Thymus (tissue), 11 donors: Measurements from ENCODE around the gene RAB28. TPM values are rescaled to one million over a fixed set of nuclear protein-coding genes. Genes with fewer than 3 reads are reported as not detected.

Experiments used
- DNase-seq, 9 donors: peaks; one replicate each; pipeline ENCODE4 v3.0.0-alpha.2; 2013; ENCODE audit warnings: low spot score in 9 of 9, low read depth in 6 of 9, missing footprints in 1 of 9
- H3K27ac ChIP-seq, 2 donors: one replicate each; pipeline ENCODE4 v1.5.1; 2013; ENCODE audit warnings: control low read depth in 1 of 2, low read depth in 1 of 2, low read length in 1 of 2, mild to moderate bottlenecking in 1 of 2, moderate library complexity in 1 of 2
- H3K27me3 ChIP-seq, 2 donors: one replicate each; pipeline ENCODE4 v1.5.1; 2013; ENCODE audit warnings: low read length in 1 of 2; ENCODE audit not compliant: control insufficient read depth in 2 of 2, insufficient read depth in 1 of 2
- H3K36me3 ChIP-seq, 2 donors: one replicate each; pipeline ENCODE4 v1.5.1; 2013; ENCODE audit warnings: low read length in 1 of 2, mild to moderate bottlenecking in 1 of 2, moderate library complexity in 1 of 2; ENCODE audit not compliant: control insufficient read depth in 2 of 2, insufficient read depth in 2 of 2
- H3K4me1 ChIP-seq, 2 donors: one replicate each; pipeline ENCODE4 v1.5.1; 2013; ENCODE audit warnings: low read length in 2 of 2; ENCODE audit not compliant: control insufficient read depth in 2 of 2, insufficient read depth in 2 of 2
- H3K4me3 ChIP-seq, 2 donors: one replicate each; pipeline ENCODE4 v1.5.1; 2013; ENCODE audit warnings: low read length in 2 of 2, control low read depth in 1 of 2, mild to moderate bottlenecking in 1 of 2
- H3K9me3 ChIP-seq, 2 donors: one replicate each; pipeline ENCODE4 v1.5.1; 2013; ENCODE audit warnings: low read length in 1 of 2, mild to moderate bottlenecking in 1 of 2; ENCODE audit not compliant: control insufficient read depth in 2 of 2, insufficient read depth in 1 of 2
- WGBS: extraction: QIAGEN DNeasy Blood & Tissue Kit; methylation state at CpG from one replicate; pipeline ENCODE4 v1.1.7; 2013; 5-methylcytosine and 5-hydroxymethylcytosine counted together
- polyA plus RNA-seq: library from polyadenylated mRNA; stranded (reverse); fragments of 200-250 nt; gene quantifications from one replicate; pipeline ENCODE4 v1.2.3, GENCODE V29; 2013
- total RNA-seq: library from RNA; stranded (reverse); fragments of 120-200 nt; gene quantifications from one replicate; pipeline ENCODE4 v1.2.4, GENCODE V29; 2013
- donor health status: healthy.

Gene RAB28
- total and polyA plus RNA-seq, 2 donors = 14.6 to 21.2 TPM

- Histone ChIP-seq H3K9me3 (no peaks in the 10 kb centered on the region), H3K27me3 (no peaks in the 10 kb centered on the region), H3K4me1 (no peaks in the 10 kb centered on the region), H3K36me3 (no peaks in the 10 kb centered on the region), H3K27ac (no peak overlapping the region), H3K4me3 (no peak overlapping the region)
- no peak for DNase-seq
- WGBS = 75% methylated on average over 1 of the region's 1 CpG
Measured at GRCh38 chr4:13329340-13329850, 154.7 kb downstream of the RAB28 start.

GRCh38 chr4:13328591-13328990 is 155.5 kb downstream of the RAB28 start:
- WGBS = 94% methylated on average over 2 of the region's 2 CpGs
- Histone ChIP-seq H3K4me3 (no peak overlapping the region), H3K9me3 (no peaks in the 10 kb centered on the region), H3K36me3 (no peaks in the 10 kb centered on the region), H3K27ac (no peak overlapping the region), H3K27me3 (no peaks in the 10 kb centered on the region), H3K4me1 (peaks cover 0 to 2% of the 10 kb centered on the region in 2 donors)
- no peak for DNase-seq

GRCh38 chr4:13327991-13328390 is 156.1 kb downstream of the RAB28 start:
- 96% methylated on average over 3 of the region's 3 CpGs for WGBS
- Histone ChIP-seq H3K4me3 (no peak overlapping the region), H3K27ac (no peak overlapping the region), H3K27me3 (no peaks in the 10 kb centered on the region), H3K36me3 (no peaks in the 10 kb centered on the region), H3K9me3 (no peaks in the 10 kb centered on the region), H3K4me1 (peaks cover 0 to 2% of the 10 kb centered on the region in 2 donors)
- no peak for DNase-seq

GRCh38 chr4:13325744-13326143 is 158.4 kb downstream of the RAB28 start:
- Histone ChIP-seq H3K27ac (no peak overlapping the region), H3K36me3 (no peaks in the 10 kb centered on the region), H3K4me1 (peaks cover 0 to 2% of the 10 kb centered on the region in 2 donors), H3K9me3 (no peaks in the 10 kb centered on the region), H3K27me3 (no peaks in the 10 kb centered on the region), H3K4me3 (no peak overlapping the region)
- DNase-seq = no peak
- WGBS = 96% methylated on average over 3 of the region's 3 CpGs

GRCh38 chr4:13323921-13324320 is 160.2 kb downstream of the RAB28 start:
- H3K27me3 ChIP-seq = no peaks in the 10 kb centered on the region
- H3K9me3 ChIP-seq = no peaks in the 10 kb centered on the region
- no peaks in the 10 kb centered on the region for H3K36me3 ChIP-seq
- no peak overlapping the region for H3K4me3 ChIP-seq
- WGBS = 68% methylated on average over 3 of the region's 3 CpGs
- H3K27ac ChIP-seq = no peak overlapping the region
- H3K4me1 ChIP-seq = peaks cover 0 to 2% of the 10 kb centered on the region in 2 donors
- peak in 5 of 9 donors; percentile 4 to 58 (median 21) for DNase-seq

GRCh38 chr4:13322681-13323101 is 161.4 kb downstream of the RAB28 start:
- Histone ChIP-seq H3K4me3 (no peak overlapping the region), H3K27ac (no peak overlapping the region), H3K27me3 (no peaks in the 10 kb centered on the region), H3K4me1 (peaks cover 0 to 2% of the 10 kb centered on the region in 2 donors), H3K9me3 (no peaks in the 10 kb centered on the region), H3K36me3 (no peaks in the 10 kb centered on the region)
- DNase-seq = no peak

Other genes with a start within 250 kb of the RAB28 start
- under 0.01 TPM for gene NKX3-2, start 60.2 kb upstream of the RAB28 start, total RNA-seq
- 0.05 TPM for gene NKX3-2, start 60.2 kb upstream of the RAB28 start, polyA plus RNA-seq
- gene BOD1L1, start 143.4 kb upstream of the RAB28 start, total RNA-seq = 27.1 TPM
- gene BOD1L1, start 143.4 kb upstream of the RAB28 start, polyA plus RNA-seq = 20.0 TPM